HEK293T (cell line): ENCODE measurements around the gene TMEM123.

ENCODE experiments used
- ELF4 ChIP-seq: fragments of 450-650 bp; IDR thresholded peaks from 2 replicates; pipeline ENCODE4 v1.6.1; 2017; ENCODE audit warnings: antibody characterized with exemption
- FOXM1 ChIP-seq: fragments of 450-650 bp; IDR thresholded peaks from 2 replicates; pipeline ENCODE4 v1.6.1; 2017; ENCODE audit warnings: mild to moderate bottlenecking, borderline replicate concordance
- SP1 ChIP-seq: fragments of 450-650 bp; IDR thresholded peaks from 2 replicates; pipeline ENCODE4 v1.6.1; 2017

GRCh38 chr11:102485095-102485722, 32.6 kb upstream of the TMEM123 start:
- TF ChIP-seq SP1 (no peak), ELF4 (no peak), FOXM1 (no peak)
